HT1080 (cell line): ENCODE results near the gene TP53BP2. TPM values are rescaled to one million over a fixed set of nuclear protein-coding genes. Genes with fewer than 3 reads are reported as not detected.
"Not testable (repeated sequence)": the region's sequence is repeated elsewhere in the genome, so short reads cannot be mapped to it uniquely, and the experiment has no call there.

Experiments
- DNase-seq: peaks from one replicate; pipeline ENCODE4 v3.0.0-alpha.2; 2015; ENCODE audit warnings: low read depth
- total RNA-seq: library from RNA; depleted of rRNA; stranded (reverse); fragments of >200 nt; shearing (Covaris generic); gene quantifications from 2 replicates; pipeline ENCODE4 v1.2.3, GENCODE V29; 2014

Gene TP53BP2
- total RNA-seq, 1 experiment from 2014 or later, result 22.8 TPM

DNA sequence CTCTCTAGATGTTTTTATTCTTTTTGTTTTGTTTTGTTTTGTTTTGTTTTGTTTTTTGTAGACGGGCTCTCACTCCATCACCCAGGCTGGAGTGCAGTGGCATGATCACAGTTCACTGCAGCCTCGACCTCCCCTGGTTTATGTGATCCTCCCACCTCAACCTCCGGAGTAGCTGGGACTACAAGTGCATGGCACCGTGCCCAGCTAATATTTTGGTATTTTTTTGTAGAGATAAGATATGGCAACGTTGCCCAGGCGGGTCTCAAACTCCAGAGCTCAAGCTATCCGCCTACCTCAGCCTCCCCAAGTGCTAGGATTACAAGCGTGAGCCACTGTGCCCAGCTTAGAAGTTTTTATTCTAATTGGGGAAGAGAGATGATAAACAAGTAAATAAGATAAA lies 13.3 kb upstream of the TP53BP2 start:
- DNase-seq, result no peak

DNA sequence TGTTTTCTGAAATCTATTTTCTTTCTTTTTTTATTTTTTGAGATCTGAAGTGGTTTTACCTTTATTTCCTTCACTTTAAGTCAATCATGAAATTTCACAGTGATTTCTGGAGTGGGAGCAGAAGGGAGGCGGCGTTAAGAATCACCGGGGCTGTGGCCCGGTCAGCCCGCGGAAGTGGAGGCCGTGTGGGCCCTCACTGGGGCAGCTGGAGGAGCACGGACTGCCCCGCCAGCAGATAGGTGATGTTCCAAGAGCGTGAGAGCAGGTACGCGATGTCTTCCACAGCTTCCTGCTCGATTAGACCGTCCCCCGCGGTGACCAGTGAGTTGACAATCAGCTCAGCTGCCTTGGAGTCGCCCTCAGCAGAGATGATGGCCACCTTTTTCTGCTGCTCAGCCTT lies 10.6 kb upstream of the TP53BP2 start:
- no peak for DNase-seq

DNA sequence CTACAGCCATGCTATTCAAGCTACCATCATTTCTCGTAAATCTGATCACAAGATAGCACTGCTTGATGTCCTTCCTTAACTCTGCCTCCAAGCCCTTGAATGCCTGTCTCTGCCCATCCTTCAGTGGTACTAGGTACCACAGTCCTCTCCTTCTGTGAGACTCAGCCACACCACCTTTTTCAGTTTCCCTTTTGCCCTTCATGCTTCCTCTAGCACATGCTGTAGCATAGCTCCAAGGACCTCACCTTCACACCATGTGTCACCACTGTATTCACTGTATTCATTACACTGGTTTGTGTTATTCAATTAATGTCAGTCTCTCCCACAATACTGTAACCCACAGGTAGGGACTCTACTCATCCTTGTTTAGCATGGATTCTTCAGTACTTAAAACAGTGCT lies 8.0 kb upstream of the TP53BP2 start:
- DNase-seq, result no peak

DNA sequence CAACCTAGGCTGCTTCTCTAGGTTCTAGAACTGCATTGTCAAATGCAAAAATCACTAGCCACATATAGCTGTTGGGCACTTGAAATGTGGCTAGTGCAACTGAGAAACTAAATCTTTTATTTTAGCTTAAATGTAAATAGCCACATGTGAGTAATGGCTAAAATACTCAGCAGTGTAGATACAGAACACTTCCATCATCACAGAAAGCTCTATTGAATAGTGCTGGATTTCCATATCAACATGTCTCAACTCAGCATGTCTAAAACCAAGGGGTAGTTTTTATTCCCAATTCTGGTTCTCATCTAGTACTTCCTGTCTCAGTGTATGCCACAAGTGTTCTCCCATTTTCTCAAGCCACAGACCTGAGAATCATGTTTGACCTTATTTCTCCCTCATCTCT lies 7.5 kb upstream of the TP53BP2 start:
- no peak for DNase-seq

DNA sequence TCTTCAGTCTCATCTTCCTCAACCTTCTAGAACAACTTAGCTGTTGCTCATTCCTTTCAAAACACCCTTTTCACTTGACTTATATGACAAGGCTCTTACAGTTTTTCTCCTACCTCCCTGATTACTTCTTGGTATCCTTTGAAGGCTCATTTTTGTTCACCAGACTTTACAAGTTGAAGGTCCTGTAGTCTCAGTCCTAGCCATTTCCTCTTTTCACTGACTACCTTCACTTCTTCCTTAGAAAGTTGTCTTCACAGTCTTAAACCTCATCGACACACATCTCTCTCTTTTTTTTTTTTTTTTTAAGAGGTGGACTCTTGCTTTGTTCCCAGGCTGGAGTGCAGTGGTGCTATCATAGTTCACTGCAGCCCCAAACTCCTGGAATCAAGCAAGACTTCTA lies 6.6 kb upstream of the TP53BP2 start:
- DNase-seq, result no peak

DNA sequence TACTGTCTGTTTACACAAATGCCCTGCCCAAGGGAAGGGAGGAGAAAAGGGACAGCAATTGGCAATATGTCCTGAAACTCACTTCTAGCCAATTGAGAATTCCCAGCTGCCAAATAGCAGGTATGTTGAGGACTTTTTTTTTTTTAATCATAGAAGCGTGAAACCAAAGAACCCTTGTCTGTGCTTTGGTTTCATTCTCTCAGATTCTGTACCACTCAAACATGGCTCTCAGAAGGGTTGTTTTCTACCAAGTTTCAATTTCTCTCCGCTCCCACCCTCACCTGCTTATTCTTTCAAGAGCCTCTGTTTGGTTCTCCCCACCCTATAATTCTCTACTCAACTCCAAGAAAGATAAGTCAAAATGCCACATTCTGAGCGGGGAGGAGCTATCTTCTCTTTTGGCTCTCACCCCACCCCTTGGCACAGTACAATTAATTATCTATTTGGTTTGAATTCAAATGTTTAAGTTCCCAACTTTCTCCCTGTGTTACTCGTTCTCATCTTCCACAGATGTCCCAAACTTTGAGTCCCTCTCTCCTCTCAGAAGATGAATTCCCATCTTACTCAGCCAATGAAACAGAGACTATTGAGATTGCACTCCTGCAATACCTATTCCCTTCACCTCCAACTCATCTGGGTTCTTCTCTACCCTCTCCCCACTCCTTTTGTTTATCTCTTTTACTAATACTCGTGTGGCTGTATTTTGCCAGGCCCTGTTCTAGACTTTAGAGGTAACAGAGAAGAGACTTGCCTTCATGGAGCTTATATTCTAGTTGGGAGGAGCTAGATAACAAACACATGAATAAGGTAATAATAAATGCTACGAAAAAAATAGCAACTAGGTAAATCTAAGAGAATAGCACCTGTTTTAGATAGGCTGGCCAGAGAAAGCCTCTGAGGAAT lies 3.9 kb upstream of the TP53BP2 start:
- no peak for DNase-seq

DNA sequence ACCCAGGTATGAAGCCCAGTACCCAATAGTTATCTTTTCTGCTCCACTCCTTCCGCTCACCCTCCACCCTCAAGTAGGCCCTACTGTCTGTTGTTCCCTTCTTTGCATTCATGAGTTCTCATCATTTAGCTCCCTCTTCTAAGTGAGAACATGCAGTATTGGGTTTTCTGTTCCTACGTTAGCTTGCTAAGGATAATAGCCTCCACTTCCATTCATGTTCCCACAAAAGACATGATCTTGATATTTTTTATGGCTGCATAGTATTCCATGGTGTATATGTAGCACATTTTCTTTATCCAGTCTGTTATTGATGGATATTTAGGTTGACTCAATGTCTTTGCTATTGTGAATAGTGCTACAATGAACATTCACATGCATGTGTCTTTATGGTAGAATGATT lies 2.8 kb upstream of the TP53BP2 start:
- no peak for DNase-seq

DNA sequence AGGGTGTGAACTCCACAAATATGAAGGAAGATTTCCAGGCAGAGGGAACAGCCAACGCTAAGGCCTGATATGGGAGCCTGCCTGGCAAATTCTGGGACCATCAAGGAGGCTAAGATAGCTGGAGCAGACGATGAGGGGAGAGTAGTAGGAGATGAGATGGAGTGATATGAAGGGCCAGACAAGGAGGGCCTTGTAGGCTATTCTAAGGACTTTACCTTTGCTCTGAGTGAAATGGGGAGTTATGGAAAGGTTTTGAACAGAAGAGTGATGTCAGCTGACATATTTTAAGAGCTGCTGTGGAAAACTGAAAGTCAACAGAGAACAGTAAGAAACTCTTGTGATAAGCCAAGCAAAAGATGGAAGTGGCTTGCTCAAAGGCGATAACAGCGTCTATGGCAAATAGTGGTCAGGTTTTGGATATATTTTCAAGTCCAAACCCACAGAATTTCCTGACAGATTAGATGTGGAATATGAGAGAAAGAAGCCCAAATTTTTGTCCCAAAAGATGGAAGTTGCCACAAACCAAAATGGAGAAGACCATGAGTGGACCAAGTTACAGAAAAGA lies 2.1 kb upstream of the TP53BP2 start:
- no peak for DNase-seq

DNA sequence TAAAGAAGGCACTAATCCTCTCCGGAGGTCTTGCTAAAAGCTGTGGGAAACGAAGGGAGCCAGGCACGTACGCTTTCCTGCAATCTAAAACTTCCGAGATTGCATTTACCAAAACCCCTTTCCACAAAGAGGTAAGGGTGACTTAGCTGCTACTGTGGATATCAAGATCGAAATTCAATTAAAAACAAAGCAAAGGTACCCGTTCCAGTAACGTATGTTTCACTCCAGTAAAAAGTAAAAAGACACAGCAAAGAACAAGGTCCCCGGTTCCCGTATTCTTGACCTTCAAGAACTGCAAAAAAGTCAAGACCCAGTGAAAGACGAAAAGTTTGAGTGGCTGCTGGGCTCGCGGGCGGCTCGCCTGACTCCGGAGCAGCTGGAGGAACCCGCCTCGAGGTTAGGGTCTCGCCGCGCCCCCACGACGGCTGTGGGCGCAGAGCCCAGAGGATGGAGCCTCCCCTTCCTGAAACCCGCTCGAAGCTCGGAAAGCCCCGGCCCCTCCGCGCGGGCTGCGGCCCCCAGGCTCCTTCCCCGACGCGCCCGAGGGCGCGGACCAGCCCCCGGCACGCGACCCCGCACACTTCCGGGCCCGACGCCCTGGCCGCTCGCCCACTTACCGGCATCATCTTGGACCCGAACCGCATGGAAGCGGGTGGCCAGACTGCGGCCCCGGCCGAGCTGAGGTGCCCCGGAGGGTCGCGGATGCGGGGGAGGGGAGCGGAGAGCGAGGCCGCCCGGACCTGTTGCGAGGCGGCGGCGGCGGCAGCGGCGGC lies 524 bp downstream of the TP53BP2 start:
- DNase-seq, result peak; percentile 43

DNA sequence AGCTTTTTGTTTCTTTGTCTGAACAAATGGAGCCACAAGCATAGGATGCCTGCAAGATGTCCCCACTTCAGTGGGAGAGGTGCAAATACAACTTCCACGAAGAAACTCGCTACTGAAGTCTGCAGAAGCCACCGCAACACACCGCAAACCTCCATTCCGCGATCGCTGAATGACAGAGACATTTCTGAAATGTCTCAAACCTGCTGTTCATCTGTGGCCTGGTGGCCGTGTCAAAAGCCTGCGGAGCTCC lies 1.0 kb downstream of the TP53BP2 start:
- DNase-seq, result no peak

DNA sequence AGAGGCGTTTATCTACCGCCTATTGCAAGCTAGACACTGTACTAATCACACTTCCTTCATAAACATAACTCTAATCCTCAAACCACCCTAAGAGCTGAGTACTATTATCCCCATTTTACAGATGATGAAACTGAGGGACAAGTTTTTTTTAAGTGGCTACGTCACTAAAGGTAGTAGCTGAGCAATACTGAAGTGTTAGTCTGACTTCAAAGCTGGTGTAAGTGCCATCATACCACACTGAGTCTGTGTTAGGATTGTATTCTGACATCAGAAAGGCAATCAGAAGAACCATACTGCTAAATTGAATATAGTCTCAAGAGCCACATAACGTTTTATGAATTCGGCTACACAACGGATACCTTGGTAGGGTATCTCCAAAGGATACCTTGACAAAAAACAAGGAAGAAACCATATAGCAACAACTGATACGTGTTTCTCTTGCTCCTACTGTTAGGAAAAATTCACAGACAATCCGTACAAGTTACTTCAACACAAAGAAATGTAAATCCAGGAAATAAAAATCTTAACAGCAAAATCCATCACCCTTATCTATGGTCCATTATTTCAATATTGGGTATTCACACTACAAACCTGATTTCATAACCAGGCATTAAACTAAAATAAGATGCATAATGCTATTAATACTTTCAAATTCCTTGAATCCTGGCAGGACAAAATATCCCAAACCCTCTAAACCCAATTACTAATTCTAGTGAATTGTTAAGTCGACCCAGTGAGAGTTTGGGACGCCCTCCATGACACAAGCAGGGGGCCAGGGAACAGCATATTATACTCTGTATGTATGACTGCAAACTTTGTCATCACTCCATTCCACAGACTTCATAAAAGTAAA lies 1.6 kb downstream of the TP53BP2 start:
- peak; percentile 24 for DNase-seq

DNA sequence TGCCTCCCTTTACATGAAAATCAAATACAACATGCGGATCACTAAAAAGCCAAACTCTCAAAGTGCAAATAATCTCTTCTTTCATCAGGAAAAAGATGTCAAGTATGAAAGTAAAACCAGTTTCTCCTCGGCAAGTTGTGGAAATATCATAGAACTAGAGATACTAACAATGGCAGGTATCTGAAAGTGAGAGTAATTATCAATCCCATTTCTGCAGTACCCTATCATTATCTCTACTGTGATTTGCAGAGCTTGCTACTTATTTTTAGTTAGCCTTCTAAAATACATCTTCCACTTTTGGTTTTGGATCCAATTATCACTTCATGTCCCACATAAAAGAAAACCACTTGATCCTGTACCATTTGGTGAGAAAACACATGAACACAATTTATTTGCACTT lies 3.0 kb downstream of the TP53BP2 start:
- no peak for DNase-seq

DNA sequence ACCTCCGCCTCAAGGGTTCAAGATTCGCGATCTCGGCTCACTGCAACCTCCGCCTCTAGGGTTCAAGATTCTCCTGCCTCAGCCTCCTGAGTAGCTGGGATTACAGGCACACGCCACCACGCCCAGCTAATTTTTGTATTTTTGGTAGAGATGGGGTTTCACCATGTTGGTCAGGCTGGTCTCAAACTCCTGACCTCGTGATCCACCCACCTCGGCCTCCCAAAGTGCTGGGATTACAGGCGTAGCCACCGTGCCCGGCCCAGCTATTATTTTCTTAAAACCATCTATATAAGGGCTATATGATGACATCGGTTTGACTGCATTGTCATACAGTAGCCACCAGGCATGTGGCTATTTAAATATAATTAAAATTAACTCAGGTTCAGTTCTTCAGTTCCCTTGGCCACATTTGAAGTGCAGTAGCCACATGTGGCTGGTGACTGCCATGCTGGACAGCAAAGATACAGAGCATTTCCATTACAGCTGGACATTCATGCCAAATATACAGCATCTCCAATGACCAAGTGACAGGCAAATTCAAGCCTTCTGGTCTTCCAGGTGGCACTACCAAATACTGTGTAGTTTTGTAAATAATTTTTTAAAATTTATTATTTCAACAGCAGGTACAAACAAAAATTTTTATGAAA lies 3.6 kb downstream of the TP53BP2 start:
- DNase-seq, result not testable (repeated sequence)

DNA sequence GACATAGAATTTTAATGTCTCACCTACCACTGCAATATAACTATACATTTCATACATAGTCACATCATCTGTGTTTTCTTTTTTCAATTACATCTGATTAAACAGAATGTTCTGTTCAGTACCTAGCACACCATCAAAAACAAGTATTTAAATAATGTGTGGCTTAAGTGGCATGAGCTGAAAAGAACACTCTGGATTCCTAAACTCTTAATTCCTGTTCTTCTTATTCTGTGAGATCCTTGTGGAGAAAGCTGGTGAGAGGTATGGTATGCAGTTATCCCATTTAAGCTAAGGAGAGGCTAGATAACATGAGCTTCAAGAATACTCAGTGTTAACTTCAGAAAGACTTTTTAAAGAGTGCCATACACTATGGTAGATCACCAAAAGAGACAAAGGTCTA lies 5.5 kb downstream of the TP53BP2 start:
- DNase-seq, result no peak

DNA sequence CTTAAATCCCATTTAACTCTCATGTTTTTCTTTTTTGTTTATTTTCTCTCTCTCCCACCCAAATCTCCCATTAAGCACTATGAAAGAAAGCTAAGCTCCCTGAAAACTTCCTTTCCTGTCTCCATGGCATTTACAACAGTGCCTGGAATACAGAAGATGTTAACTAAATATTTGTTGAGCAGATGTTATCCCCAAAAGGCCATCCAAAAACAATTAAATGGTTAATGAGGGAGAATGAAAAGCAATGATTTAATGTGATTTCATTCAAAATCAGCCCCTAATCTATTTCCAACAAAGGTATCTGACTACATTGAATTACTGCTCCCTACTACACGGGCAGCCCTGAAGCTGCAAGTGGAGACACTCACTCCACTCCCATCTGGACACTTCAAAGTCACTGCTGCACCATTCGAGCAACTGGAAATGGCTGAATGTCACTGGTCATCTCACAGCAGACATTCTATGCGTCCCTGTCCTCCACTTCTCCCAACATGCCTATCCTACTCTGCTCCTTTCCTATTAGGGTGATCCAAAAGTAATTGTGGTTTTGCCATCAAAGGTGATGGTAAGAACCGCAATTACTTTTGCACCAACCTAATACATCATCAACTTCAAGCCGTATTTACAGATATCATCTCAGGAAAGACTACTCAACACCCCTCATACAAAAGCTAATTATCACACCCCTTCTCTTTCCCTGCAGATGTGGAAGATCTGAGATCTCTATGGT lies 7.5 kb downstream of the TP53BP2 start:
- no peak for DNase-seq

DNA sequence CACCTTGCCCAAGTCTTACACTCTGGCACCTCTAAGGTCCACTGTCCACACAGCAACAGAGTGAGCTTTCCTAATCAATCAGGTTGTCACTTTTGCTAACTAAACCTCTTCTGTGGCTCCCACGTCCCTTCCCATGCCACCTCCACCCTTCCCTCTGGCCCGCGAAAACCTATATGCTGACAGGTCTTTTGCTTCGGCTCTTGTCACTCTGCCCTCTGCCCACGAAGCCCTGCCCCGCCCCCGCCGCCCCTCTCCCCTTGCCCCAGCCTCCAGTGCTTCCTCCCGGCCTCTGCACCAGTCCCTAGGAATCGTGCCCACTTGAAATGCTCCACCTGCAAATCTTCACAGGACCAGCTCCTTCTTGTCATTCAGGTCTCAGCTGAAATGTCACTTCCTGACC lies 8.1 kb downstream of the TP53BP2 start:
- DNase-seq, result no peak

DNA sequence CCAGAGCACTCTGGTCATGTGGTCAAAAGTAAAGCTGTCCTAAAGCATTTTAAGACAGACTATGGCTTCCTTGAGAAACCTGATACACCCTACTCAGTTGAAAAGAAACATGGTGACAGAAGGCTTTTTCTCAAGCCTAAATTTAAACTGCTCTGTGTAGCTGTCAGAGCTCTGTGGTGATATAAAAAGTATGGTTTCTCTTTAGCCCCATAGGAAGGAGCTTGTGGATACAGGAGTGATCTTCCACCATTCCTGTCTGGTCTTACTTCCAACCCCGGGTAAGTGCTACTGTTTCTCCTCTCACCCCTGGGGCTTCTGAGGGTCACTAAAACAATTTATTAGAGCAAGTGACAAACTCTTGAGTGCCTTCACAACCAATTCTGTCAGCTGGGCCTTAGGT lies 8.5 kb downstream of the TP53BP2 start:
- no peak for DNase-seq

DNA sequence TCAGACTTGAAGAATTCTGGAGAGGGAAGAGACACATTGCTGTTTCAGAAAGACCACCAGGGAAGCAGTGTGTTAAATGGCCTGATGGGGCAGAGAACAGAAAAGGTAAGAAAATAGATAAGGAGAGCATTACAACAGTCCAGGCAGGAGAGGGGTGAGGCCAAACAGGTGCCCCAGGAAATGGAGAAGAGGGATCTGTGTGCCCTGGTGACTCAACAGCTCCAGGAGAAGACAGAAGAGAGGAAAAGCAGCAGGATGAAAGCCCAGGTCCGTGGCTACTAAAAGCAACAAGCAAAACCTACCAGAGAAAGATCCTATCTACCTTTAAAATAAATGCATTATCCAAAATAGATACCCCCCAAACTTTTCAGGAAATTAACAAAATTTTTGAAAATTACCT lies 9.2 kb downstream of the TP53BP2 start:
- peak; percentile 43 for DNase-seq

DNA sequence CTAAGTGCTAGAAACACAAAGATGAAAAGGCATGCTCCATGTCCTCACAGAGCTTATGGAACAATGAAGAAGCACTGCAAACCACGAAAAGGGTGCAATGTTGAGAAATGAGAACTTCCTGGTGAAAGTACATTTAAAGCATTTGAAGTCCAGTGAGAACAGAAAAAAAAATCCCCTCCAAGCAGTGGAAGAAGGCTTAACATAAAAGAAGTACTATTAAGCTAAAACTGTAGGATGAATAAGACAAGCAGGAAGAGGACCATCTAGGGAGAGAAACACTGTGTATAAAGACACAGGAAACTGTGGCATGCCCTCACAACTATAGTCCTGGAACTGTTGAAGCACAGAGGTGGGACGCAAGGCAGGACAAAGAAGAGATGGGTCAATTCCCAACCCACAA lies 10.0 kb downstream of the TP53BP2 start:
- DNase-seq, result peak; percentile 34

DNA sequence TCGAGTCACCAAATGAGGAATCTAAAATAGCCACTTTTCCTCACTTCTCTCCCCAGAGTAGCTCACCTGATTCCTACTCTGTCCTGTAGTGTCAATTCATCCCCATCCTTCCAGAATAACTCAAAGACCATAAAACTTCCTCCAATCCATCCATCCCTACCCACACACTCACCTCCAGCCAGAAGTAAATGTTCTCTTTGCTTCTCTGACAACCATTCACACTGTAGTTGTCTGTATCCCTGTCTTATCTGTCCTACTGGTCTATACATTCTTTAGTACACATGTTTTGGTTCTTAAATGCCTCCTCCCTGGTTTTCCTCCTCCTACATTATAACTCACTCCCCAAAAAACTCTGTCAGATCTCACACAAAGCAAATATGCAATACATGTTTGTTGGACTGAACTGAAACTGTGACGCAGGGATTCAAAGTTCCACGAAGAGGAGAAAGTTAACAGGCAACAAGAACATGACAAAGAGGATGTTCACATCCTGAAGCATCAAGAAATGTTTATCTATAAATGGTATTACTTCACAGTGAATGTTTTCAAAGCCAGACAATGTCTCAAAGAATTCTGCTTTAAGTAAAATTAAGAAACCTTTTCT lies 11.0 kb downstream of the TP53BP2 start:
- peak; percentile 34 for DNase-seq
